Hepatic stellate cell (primary cell): ENCODE data around the gene GAS7.

Source experiments
- DNase-seq: peaks from one replicate; pipeline ENCODE4 v3.0.0; 2011; ENCODE audit warnings: low spot score

The GAS7 gene

DNA sequence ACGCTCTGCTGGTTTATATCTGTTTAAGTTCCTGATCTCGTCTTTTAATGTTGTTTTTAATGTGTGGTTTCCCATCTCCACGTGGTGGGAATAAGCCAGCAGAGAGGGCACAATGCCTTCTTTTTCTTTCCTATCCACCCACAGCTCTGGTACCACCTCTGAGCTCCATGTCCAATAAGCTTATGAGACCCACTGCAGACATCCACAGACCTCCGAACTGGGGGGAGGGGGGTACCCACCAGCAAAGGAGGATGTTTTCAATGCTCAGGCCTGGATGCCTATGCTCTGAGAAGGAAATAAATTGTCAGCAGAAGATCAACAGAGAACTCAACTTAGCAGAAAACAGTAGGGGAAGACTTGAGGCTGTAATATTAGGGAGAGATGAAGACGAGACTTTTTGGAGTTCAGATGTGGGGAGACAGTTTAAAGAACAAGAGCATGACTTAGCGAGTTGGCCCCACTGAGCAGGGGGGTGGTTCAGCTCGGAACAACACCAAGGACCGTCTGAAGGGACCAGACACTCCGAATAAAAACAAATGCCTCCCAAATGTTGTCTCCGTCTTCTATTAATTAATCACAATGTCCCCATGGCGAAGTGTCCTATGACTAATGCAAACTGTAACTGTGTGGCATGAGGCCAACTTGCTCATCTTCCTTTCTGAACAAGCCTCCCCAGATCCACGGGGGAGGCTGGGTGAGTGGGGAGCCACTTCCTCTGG is 62.7 kb downstream of the GAS7 start:
- DNase-seq: no peak

- DNase-seq: no peak
These were observed 67.7 kb downstream of the GAS7 start for GRCh38 chr17:10130677-10131076.

- no peak for DNase-seq
These were observed 68.1 kb downstream of the GAS7 start for GRCh38 chr17:10130263-10130662.

GRCh38 chr17:10127819-10128425 is 70.5 kb downstream of the GAS7 start:
- no peak for DNase-seq

DNA sequence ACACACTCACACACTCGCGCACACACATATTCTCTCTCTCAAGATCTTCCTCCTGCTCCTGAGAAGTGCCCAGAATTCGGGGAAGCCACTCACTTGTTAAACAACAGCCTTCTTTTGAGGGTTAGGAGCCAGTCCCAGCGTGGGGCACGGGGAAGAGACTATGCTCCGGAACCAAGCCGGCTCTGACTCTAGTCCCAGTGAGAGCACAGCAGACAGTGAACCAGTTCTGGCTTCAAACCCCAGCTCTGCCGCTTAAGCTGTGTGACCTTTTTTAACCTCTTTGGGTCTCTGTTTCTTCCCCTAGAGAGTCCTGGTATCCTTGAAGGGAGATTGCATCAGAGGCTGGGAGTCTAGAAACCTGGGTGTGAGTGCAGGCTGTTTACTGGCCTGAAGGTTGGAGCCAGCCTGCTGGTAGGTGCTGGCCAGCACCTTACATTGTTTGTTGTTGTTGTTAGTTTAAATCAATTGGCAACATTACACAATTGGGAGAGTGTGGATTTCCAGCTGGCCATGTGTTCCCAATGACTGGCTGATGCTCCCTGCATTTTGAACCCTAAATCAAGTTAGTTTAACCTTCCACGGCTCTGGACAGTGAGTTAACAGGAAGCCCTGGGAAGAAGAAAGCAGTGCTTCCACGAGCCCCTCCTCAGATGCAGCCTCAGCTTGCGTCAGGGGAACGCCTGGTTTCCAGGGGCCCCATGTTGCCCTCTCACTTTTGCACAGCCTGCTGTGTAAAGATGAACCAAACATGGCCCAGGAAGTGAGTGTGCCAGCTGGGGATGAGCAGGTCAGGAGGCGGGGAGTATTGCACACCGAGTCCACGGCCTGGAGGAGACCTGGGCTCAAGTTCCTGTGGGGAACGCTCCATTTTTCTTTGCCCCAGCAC is 71.5 kb downstream of the GAS7 start:
- DNase-seq: no peak

DNA sequence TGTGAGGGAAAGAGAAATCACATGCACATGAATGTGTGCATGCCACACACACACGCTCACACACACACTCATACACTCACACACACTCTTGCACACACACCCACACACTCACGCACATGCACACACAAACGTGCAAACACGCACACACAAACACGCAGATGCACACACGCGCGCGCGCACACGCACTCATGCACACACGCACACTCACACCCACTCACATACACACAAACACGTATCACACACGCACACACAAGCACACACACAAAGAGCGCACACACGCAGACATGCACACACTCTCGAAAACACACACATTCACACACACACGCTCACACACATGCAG is 72.2 kb downstream of the GAS7 start:
- DNase-seq: no peak

DNA sequence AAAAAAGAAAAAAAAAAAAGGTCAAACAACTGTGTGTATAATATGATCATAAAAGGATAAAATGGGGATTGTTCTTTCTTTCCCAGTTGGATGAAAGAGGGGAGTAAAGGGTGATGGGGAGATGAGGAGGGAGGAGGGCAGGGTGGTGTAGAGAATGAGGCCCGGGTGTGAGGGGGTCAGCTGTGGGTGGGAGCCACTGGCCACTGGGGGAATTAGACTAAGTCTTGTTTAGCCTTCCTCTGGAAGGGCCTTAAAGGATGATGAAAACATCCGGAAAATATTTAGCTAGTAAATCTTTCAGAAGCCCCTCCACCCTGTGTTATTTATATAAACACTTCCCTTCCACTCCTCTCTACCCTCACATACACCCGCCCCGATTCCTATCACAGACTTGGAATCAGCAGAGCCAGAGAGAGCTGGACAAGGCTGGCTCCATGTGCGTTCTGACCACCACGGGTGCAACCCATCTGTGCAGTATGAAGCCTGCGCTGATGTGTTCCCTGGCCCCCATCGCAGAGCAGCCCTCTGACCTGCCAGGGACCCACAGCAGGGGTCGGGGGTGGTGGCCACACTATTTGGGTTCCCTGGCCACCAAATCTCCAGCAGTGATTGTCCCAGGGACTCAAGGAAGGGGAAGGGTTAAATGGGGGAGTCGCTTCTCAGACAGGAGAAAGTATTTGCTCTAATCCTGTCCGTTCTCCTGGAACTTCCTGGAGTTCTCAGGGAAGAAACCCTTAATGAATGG is 72.7 kb downstream of the GAS7 start:
- no peak for DNase-seq

DNA sequence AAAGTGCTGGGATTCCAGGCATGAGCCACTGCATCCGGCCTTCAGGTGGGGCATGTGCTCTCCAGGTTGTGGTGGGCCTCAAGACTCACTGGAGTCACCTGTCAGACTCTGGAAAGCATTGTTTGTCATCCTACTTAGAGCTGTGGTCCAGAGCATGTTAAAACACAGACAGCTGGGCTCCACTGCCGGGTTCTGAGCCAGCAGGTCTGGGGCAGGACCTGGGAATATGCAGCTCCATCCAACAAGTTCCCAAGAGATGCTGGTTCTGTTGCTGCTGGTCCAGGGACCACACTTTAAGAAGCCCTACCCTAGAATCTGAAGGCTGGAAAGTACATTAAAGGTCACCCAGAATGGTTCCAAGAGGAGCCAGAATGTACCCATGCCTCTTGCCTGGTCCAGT is 75.3 kb downstream of the GAS7 start:
- DNase-seq: no peak

DNA sequence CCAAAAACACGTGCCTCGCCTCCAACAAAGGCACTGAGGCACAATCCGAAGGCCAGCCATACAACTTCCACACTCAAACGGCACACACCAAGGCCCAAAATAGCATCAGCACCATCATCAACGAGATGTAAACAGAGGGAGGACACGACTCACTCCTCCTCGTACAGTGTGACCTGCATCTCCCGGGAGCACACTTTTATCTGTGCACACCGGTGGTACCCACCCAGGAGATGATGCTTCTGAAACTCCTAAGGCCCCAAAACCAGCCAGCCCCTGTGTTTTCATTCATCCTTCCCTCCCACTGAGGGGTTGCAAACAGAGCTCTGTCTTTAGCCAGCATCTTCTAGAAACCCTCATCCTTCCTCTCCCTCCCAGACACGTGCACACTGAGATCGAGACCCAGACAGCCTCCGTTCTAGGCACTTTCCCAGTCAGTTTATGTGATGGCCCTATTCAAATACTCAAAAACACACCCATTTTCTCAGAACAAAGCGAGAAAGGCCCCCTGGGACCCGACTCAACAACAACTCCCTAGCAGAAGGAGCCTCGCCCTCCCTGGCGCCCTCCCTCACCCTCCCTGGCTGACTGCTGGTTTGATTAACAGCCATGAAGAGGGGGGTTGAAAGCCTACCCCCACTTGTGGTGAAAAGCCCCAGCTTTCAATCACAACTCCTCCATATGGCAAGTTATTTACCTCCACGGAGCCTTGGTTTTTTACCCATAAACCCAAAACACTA is 76.3 kb downstream of the GAS7 start:
- no peak for DNase-seq

DNA sequence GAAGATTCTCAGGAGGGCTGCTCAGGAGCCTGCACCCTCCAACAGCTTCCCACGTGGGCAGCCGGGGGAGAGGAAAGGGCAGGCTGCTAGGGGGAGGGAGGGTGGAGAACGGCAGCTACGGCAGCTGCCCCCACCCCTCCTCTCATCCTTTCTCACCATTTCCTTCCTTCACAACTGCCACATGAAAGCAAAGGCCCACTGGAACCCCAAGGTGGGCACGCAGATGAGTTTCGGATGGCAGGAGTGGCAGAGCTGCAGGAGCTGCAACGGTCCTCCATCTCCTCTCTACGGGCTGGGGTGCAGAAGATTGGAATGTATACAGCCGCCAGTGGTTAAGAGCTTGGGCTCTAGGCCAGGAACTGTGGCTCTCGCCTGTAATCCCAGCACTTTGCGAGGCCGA is 77.7 kb downstream of the GAS7 start:
- no peak for DNase-seq

DNA sequence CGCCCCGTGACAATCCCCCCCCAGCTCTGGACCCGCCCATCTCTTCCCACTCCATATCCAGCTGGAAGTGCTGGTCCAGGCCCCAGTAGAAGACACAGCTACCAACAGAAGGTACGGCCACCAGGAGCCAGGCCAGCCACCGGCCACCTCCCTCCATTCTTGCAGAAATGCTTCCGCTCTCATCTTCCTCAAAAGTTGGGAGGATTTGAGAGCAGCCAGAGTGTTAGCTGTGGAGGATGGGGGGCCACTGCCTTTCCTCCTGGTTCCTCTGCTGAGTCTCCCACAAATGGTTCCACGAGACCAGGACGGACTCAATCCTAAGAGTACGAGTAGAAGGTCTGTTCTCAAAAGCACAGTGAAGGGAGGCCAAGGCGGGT is 78.3 kb downstream of the GAS7 start:
- DNase-seq: no peak

GRCh38 chr17:10119203-10120108 is 79.0 kb downstream of the GAS7 start:
- no peak for DNase-seq

- DNase-seq: no peak
These were observed 79.6 kb downstream of the GAS7 start for GRCh38 chr17:10118788-10119130.

- no peak for DNase-seq
These were observed 80.8 kb downstream of the GAS7 start for GRCh38 chr17:10117581-10118001.

GRCh38 chr17:10116753-10117420 is 81.5 kb downstream of the GAS7 start:
- DNase-seq: no peak

DNA sequence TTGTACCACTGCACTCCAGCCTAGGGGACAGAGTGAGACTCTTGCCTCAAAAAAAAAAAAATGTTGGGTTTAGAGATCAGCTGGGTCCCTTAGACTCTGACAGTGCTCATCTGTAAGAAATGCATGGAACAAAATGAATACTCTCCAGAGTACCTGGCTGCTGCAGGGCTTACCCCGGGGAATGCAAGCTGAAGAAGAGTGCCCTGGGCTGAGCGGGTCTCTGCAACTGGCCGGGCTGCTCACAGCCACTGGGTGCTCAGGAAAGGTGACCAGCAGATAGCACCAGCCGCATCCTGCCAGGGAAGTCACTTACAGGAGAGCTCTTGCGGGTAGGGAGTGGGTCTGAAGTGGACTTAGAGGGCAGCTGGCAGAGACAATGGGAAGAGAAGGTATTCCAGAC is 82.1 kb downstream of the GAS7 start:
- no peak for DNase-seq

DNA sequence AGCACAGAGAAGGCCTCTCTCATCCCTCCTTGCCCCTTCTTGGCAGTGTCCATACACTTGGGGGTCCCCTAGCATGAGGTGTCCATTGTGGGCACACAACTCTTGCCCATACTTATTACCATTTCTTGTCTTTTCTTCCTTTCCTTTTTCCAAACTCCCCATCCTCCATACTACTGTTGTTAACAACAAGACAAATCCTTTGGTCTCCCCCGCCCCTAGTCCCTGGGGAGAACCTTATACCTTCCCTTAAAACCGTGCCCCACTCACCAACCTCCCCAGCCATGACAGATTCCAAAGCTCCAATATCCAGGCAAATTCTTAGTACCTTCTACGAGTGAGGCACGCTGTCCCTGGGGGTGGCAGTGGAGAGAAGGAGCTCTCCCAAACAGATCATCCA is 82.9 kb downstream of the GAS7 start:
- DNase-seq: no peak

DNA sequence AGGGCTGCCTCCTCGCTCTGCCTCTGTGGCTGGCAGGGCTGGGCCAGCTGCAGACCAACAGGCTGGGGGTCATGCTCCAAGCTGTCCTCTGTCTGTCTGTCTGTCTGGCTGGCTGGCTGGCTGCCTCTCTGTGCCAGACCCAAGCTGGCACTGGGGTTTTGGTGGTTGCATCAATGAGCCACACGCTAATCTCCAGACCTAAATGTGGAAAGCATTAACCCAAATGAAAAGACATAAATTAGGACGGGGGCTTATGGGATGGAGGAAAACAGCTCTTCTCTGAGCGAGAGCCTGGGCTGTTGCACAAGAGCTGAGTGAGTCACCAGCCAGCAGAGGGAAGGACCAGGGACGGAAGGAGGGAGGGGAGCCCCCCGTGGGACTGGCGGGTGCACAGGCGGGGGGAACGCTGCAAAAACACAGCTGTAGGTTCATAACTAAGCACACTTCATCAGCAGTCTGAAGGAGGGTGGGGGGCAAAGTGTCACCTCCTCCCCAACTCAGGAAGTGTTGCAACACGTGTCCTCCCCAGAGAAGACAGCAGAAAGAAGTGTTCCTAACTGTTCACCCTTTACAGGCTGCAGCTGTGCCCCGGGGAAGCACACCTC is 83.4 kb downstream of the GAS7 start:
- DNase-seq: no peak

DNA sequence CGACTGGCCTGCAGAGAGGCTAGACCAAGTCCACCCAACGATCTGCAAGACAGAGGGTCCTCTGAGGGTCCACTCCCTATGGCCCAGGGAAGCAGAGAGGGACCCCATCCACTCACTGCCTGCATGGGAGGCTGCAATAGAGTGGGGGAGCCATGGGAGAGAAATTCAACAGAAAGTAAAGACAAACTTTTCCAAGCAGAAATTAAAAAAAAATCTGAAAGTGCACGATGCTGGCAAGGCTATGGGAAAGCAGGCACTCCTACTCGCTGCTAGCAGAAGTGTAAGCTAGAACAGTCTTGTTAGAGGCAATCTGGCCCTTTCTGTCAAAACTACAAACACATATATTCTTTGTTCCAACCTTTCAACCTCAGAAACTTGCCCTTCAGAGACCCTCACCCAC is 85.4 kb downstream of the GAS7 start:
- no peak for DNase-seq

DNA sequence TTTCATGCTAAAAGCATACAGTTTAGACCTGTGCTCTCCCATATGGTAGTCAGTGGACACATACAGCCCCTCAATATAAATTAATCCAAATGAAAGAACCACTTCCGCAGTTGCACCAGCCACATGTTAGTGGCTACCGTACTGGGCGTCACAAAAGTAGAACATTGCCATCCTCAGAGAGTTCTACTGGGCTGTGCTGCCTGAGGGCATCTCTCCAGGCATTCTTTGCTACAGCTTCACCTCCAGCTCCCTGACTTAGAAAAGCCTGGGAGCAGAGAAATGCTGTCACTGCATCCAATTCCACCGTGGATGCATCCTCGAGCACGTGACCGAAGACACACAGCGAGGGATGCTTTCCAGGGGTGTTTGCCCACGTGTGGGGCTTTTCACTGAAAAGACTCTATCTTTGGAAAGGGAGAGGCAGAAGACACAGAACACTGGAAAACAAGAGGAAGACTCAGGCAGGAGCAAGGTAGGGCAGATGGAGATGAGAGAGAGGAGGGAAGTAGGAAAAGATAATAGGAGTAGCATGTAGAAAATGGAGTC is 86.4 kb downstream of the GAS7 start:
- no peak for DNase-seq
